Muscle layer of duodenum (tissue), 2 donors: Measurements from ENCODE around the gene RASSF1.

Experiments
- H3K27ac ChIP-seq: one replicate; pipeline ENCODE4 v1.7.0; 2013; ENCODE audit warnings: mild to moderate bottlenecking, low read length
- H3K27me3 ChIP-seq: one replicate; pipeline ENCODE4 v1.7.0; 2013; ENCODE audit warnings: low read depth, mild to moderate bottlenecking, control low read depth, low read length
- H3K36me3 ChIP-seq, 2 donors: one replicate each; pipeline ENCODE4 v1.7.0; 2013; ENCODE audit warnings: low read length in 2 of 2, control low read depth in 1 of 2, mild to moderate bottlenecking in 1 of 2; ENCODE audit not compliant: insufficient read depth in 2 of 2, control insufficient read depth in 1 of 2
- H3K4me1 ChIP-seq, 2 donors: one replicate each; pipeline ENCODE4 v1.7.0; 2013; ENCODE audit warnings: low read length in 2 of 2, mild to moderate bottlenecking in 2 of 2, control low read depth in 1 of 2, moderate library complexity in 1 of 2; ENCODE audit not compliant: insufficient read depth in 2 of 2, control insufficient read depth in 1 of 2
- H3K4me3 ChIP-seq, 2 donors: one replicate each; pipeline ENCODE4 v1.7.0; 2013; ENCODE audit warnings: low read length in 2 of 2, low read depth in 1 of 2, mild to moderate bottlenecking in 1 of 2
- H3K9me3 ChIP-seq, 2 donors: one replicate each; pipeline ENCODE4 v1.7.0; 2013; ENCODE audit warnings: low read length in 2 of 2, control low read depth in 1 of 2, mild to moderate bottlenecking in 1 of 2; ENCODE audit not compliant: control insufficient read depth in 1 of 2
- donor health status: healthy.

The RASSF1 gene

DNA sequence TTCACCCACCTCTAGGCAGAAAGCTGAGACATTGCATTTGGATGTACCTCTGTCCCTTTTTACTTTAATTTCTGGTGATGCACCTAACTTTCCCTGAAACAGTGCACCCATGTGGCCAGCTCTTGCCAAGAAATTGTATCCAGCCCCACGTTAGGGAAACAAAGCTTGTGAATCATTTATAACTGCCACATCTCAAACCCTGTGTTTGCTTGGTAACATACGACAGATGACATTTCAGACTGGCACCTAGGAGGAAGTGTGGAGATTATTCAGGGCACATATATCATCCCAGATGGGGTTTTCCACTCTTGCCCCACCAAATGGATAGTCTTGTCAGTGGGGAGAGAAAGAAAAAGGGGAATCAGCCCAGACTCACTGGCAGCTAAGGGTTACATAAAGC is 12.1 kb upstream of the RASSF1 start:
- Histone ChIP-seq H3K36me3 (peaks cover 38 to 44% of the 10 kb centered on the region in 2 donors), H3K4me1 (peaks cover 42 to 48% of the 10 kb centered on the region in 2 donors), H3K4me3 (no peak overlapping the region), H3K27ac (no peak overlapping the region), H3K9me3 (no peaks in the 10 kb centered on the region), H3K27me3 (no peaks in the 10 kb centered on the region)

DNA sequence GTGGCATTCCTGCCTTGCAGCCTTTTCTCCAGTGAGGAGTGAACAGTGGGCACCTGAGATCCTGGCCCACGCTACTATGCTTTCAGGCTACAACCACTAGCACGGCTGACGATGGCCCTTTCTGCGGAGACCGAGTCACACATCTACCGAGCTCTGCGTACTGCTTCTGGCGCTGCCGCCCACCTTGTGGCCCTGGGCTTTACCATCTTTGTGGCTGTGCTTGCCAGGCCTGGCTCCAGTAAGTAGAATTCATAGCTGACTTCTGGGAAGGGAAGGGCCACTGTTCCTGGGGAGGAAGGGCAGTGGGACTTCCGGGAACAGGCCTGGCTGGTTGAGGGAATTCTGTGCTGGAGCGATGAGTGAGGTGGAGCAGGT is 10.7 kb upstream of the RASSF1 start:
- no peaks in the 10 kb centered on the region for H3K9me3 ChIP-seq
- H3K27me3 ChIP-seq = no peaks in the 10 kb centered on the region
- H3K36me3 ChIP-seq = peaks cover 32 to 49% of the 10 kb centered on the region in 2 donors
- H3K4me3 ChIP-seq = peak overlapping the region; percentile 83 to 94
- H3K27ac ChIP-seq = peak overlapping the region; percentile 90
- peaks cover 28 to 38% of the 10 kb centered on the region in 2 donors for H3K4me1 ChIP-seq

DNA sequence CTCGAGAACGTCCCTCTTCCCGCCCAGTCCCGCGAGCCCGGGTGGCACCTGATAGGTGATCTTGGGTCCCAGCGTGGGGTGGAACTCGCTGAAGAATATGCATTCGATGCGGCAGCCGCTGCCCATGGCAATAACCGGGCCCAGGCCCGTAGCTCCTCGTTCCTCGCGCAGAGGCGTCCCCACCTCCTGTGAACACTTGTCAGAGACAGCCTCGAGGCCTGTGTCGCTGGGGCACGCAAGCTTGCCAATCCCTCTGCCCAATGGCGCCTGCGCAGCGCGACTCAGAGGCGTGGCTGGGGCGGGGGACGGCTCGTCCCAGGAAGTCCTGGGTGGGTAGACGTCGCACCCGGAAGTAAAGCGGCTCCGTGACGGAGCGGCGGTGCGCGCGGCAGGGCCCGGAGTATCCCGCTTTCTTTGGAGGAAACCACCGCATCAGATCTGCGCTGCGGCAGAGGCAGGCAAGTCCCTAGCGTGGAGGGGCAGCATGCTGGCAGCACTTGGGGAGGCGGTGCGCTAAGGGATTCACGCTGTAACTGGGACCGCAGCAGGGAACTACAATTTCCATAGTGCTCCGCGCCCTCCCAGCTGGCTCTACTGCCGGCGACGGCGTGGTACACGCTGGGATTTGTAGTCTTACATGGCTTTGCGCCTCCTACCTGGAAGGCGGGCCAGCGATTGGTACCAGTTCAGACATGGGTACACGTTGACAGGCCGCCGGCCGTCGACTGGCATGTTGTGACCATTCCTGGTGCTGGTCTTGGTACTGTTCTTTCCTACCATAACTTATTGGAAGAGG is 10.1 kb upstream of the RASSF1 start, which contains the start of the genes CYB561D2 and NPRL2:
CYB561D2 (plus strand) TSS at position 336 of the 796 bp plus-strand sequence. CDS start 572 bp downstream, outside the sequence.
NPRL2 (minus strand) TSS at position 249 of the 796 bp plus-strand sequence; CDS start at position 126, 123 bp downstream.
- Histone ChIP-seq H3K27me3 (no peaks in the 10 kb centered on the region), H3K9me3 (no peaks in the 10 kb centered on the region), H3K27ac (peak within 1 kb of the TSS; percentile 90), H3K4me3 (peak within 1 kb of the TSS; percentile 83 to 94), H3K36me3 (peaks cover 26 to 48% of the 10 kb centered on the region in 2 donors), H3K4me1 (peaks cover 22 to 36% of the 10 kb centered on the region in 2 donors)

DNA sequence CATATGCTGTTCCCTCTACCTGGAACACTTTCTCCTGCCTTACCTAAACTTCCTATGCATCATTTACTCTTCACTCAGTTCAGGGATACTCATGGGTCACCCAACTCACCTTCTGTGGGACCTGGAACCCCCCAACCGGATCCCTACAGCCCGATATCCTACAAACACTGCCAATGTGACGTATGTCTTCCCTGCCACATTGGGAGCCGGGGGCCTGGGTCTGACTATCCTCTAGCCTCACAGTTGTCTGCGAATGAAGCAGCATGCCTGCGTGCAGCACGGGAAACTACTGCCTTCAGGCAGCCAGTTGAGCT is 9.5 kb upstream of the RASSF1 start:
- peaks cover 22 to 43% of the 10 kb centered on the region in 2 donors for H3K36me3 ChIP-seq
- H3K27ac ChIP-seq = peak overlapping the region; percentile 90
- no peaks in the 10 kb centered on the region for H3K27me3 ChIP-seq
- H3K4me3 ChIP-seq = peak overlapping the region; percentile 83 to 94
- H3K4me1 ChIP-seq = peaks cover 18 to 40% of the 10 kb centered on the region in 2 donors
- no peaks in the 10 kb centered on the region for H3K9me3 ChIP-seq

DNA sequence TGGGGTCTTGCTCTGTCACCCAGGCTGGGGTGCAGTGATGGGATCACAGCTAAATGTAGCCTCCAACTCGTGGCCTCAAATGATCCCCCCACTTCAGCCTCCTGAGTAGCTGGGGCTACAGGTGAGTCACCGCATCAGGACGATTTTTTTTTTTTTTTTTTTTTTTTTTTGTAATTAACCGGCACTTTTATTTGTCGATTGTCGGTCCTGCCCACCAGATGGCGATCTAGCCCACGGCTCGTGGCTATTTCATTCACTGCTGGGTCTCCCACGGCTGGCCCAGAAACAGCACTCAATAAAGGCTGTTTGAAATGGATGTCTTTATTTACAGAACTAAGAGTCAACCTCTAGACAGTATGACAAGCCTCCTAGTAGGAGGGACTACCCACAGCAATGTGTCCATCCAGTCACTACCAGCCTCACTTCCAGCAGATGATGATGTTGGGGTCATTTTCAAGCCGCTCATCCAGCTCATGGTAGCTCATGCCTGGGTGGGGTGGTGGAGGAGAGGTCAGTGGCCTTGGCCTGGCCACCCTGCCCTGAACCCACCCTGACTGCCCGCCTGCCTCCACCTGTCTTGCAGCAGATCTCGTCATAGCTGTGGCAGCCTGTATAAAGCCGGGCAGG is 6.7 kb upstream of the RASSF1 start:
- Histone ChIP-seq H3K27ac (no peak overlapping the region), H3K9me3 (no peaks in the 10 kb centered on the region), H3K27me3 (no peaks in the 10 kb centered on the region), H3K36me3 (peaks cover 5 to 20% of the 10 kb centered on the region in 2 donors), H3K4me1 (peaks cover 18 to 43% of the 10 kb centered on the region in 2 donors), H3K4me3 (no peak overlapping the region)

DNA sequence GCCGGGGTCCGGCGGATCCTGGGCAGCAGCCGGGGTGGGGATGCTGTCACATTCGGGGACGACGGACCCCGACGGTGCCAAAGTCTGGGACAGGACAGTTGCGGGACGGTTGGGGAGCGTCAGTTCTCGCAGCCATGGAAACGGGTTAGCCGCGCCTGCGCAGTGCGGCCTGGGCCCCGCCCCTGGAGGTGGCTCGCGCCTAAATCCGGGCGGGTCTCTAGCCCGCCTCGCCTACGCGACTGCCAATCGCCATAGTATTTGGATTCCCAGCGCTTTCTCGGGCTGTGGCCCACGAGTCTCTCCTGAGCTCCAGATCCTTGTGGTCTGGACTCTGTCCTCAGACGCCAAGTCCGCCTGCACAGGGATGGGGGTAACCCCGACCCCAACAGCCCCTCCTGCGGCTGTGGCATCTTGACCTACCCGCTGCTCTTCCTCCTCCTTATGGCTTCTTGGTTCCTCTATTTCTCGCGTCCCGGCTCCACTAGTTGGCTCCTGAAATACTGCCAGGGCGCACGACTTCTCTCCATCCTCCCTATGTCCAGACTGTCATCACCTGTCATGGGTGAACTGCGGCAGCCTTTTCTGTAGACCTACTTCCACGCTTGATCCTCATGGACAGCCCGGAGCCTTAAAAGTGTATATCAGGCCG is 5.1 kb upstream of the RASSF1 start, which contains the start of gene ZMYND10:
ZMYND10 (minus strand) TSS at position 147 of the 649 bp plus-strand sequence. CDS start 153 bp downstream, outside the sequence.
- Histone ChIP-seq H3K27ac (no peak within 1 kb of the TSS), H3K4me3 (peak within 1 kb of the TSS; percentile 53 to 61)

DNA sequence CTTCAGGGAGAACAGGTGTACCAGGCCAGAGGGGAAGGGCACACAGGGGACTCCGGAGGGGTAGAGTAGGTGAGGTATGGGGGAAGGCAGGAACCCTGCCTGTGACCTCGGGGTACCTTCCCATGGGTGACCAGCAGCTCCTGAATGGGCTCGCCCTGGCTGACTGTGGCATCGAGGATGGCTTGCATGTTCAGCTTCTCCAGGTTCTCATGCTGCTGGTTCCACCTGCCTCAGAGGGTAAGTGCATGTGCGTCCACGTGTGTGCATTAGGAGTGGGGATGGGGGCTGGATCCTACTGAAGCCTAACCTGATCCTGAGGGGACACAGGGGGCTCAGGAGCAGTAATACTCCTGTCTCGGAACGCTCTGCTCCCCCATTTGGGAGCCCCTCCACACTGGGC is 4.4 kb upstream of the RASSF1 start:
- no peak overlapping the region for H3K27ac ChIP-seq
- peaks cover 16 to 48% of the 10 kb centered on the region in 2 donors for H3K4me1 ChIP-seq
- H3K9me3 ChIP-seq = no peaks in the 10 kb centered on the region
- no peaks in the 10 kb centered on the region for H3K27me3 ChIP-seq
- H3K36me3 ChIP-seq = peaks cover 5 to 17% of the 10 kb centered on the region in 2 donors
- H3K4me3 ChIP-seq = peak overlapping the region; percentile 53 to 61

More for the DNA sequence above, 5.1 kb upstream of the RASSF1 start, which contains the start of gene ZMYND10:
- H3K27me3 ChIP-seq = no peaks in the 10 kb centered on the region
- H3K4me1 ChIP-seq = peaks cover 20 to 44% of the 10 kb centered on the region in 2 donors
- no peaks in the 10 kb centered on the region for H3K9me3 ChIP-seq
- H3K36me3 ChIP-seq = peaks cover 5 to 18% of the 10 kb centered on the region in 2 donors

DNA sequence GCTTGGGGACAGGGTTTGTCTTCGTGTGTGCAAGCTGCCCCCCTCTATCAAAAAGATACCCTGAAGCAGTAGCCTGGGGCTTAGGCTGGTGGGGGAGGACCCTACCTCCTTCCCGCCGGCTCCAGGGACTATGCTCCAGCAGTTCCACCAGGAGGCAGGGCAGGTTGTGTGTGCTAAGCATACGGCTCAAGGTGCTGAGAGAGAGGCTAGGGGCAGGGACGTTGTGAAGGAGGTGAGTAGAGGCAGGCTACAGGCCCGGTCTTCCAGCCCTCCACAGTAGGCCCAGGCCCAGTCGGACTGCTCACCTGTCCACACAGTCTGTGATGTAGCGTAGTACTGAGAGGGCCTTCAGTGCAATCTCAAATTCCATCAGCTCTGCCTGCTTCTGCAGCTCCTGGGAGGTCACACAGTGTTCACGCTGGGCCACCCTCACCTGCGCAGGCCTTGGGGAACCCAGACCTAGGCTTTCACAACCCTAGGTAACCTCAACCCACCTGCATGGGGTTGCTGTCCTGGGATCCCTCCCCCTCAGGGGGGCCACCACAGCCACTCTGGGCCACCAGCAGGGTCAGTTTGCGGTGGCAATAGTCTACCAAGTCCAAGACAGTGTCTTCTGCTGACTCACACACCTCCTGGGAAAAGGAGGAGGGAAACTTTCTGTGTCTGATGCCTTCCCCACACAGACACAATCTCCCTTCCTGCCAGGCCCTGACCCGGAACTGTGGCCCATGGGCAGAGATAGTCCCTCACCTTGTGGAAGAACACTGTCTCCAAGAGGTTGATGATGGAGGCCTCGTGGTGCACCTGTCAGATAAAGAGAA is 2.4 kb upstream of the RASSF1 start:
- Histone ChIP-seq H3K4me3 (no peak overlapping the region), H3K27me3 (no peaks in the 10 kb centered on the region), H3K4me1 (peaks cover 13 to 46% of the 10 kb centered on the region in 2 donors), H3K36me3 (peaks cover 0 to 7% of the 10 kb centered on the region in 2 donors), H3K27ac (no peak overlapping the region), H3K9me3 (no peaks in the 10 kb centered on the region)

DNA sequence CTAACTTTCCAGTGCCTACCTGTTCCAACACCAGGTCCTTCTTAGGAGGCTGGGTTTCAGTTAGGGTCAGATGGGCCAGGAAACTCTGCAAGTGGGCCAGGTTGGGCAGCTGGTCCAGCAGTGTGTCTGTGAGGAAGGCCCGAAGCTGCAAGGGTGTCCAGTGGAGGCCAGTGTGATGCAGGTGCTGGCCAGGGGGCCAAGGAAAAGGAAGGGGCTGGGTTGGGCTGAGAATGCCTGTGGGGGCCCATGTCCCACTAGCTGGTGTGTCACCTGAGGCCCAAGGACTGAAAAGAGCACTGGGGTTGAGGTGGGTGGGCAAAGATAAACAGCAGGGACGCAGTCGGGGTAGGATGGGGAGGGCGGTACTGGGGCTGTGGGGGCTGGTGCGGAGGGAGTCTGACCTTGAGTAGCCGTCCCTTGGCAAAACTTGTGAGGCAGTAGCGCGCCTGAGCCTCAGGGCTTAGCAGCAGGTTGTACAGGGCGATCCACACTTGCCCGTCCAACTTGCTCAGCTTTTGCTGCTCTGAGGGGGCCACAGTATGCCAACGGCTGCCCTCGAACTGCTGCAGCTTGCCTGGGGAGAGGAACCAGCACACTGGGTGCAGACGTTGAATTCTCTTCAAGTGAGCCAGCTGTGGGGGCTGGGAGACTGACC is 1.5 kb upstream of the RASSF1 start:
- H3K27me3 ChIP-seq = no peaks in the 10 kb centered on the region
- H3K4me1 ChIP-seq = peaks cover 13 to 44% of the 10 kb centered on the region in 2 donors
- no peaks in the 10 kb centered on the region for H3K36me3 ChIP-seq
- H3K27ac ChIP-seq = no peak overlapping the region
- no peak overlapping the region for H3K4me3 ChIP-seq
- no peaks in the 10 kb centered on the region for H3K9me3 ChIP-seq

DNA sequence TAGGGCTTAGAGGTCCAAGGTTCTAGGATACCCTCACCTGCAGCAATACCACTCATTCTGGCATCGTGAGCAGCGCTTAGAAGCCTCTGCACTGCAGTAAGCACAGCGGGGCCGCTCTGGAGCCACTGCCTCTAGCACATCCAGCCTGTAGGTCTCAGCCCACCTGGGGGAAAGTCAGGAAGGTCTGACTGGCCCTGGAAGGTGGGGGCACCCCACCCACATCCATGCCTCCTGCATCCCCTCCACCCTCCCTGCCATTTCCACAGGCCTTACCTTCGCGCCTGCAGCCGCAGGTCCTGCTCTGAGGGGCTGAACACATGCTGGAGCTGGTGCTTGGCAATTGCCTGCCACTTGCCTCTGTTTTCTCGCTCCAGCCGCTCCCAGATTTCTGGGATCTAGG is 901 bp upstream of the RASSF1 start:
- no peak overlapping the region for H3K27ac ChIP-seq
- peaks cover 13 to 47% of the 10 kb centered on the region in 2 donors for H3K4me1 ChIP-seq
- peaks cover 0 to 6% of the 10 kb centered on the region in 2 donors for H3K36me3 ChIP-seq
- no peaks in the 10 kb centered on the region for H3K27me3 ChIP-seq
- H3K4me3 ChIP-seq = peak overlapping the region; percentile 59 to 74
- no peaks in the 10 kb centered on the region for H3K9me3 ChIP-seq
